ENCODE data around the gene RASL10A. TPM values are rescaled to one million over a fixed set of nuclear protein-coding genes. Genes with fewer than 3 reads are reported as not detected.

The RASL10A gene
- total RNA-seq, 1 experiment from 2014 or later = 0.82 TPM

DNA sequence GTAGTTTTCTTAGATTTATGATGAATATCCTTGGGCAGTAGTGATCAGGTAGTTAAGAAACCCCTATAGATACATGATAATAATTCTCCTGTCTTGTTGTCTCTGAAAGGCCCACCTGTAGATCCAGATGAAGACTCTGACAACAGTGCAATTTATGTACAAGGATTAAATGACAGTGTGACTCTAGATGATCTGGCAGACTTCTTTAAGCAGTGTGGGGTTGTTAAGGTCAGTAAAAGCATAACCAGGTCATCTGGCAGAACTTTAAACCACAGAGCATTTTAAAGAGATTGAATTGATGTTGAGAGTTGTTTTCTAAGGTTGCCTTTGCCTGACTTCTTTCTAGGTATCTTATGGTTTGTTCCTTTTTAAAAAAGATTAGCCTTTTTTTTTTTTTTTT is 23.1 kb downstream of the RASL10A start:
- Mint-ChIP-seq H3K9me3 (ENCODE audit: unreplicated experiment) (no peaks in the 10 kb centered on the region), H3K4me1 (ENCODE audit: insufficient read depth, unreplicated experiment) (no peaks in the 10 kb centered on the region), H3K36me3 (ENCODE audit: insufficient read depth, unreplicated experiment) (peaks cover 100% of the 10 kb centered on the region), H3K4me3 (ENCODE audit: unreplicated experiment) (no peak overlapping the region), H3K27me3 (ENCODE audit: insufficient read depth, unreplicated experiment) (no peaks in the 10 kb centered on the region), H3K27ac (ENCODE audit: low read depth, unreplicated experiment) (no peak overlapping the region)
- DNase-seq (ENCODE audit: unreplicated experiment) = no peak
- no TSS peak for BruUV-seq (replicated peaks)
- intact Hi-C loops (cut with micrococcal nuclease) = no loop called here
- no peak for TF ChIP-seq CTCF (IDR thresholded peaks at IDR 0.05; ENCODE audit: unreplicated experiment)
- ChIA-PET CTCF (no interaction called here), POLR2A (interaction anchor here (1.1 kb wide), 1 partner anchor 11 kb away, joined by 4 read pairs; no protein-coding TSS in a partner anchor)

DNA sequence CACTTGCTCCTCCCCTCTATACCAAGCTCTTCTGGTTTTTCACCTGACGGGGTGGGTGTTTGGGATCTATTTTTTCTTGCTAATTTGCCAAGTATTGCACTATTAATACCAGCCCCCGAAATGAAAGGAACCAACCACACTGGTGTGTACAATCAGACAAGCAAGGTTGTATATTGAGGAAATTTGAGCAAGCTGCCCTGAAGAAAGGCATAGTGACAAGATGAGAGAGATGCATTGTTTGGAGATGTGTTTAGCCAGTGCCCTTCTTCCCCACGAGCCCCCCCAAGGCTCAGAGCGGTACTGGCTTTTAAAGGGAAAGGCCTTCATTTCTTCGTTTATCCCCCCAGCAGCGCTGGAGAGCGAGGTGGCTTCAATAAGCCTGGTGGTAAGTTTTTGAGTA is 24.3 kb downstream of the RASL10A start:
- no peak overlapping the region for H3K4me3 Mint-ChIP-seq (ENCODE audit: unreplicated experiment)
- no peak overlapping the region for H3K27ac Mint-ChIP-seq (ENCODE audit: low read depth, unreplicated experiment)
- H3K27me3 Mint-ChIP-seq (ENCODE audit: insufficient read depth, unreplicated experiment) = no peaks in the 10 kb centered on the region
- no peaks in the 10 kb centered on the region for H3K9me3 Mint-ChIP-seq (ENCODE audit: unreplicated experiment)
- no peak for DNase-seq (ENCODE audit: unreplicated experiment)
- no peaks in the 10 kb centered on the region for H3K4me1 Mint-ChIP-seq (ENCODE audit: insufficient read depth, unreplicated experiment)
- peaks cover 100% of the 10 kb centered on the region for H3K36me3 Mint-ChIP-seq (ENCODE audit: insufficient read depth, unreplicated experiment)
- ChIA-PET CTCF (no interaction called here), POLR2A (interaction anchor here (0.7 to 1.0 kb wide), 2 partner anchors 10 to 17 kb away, joined by 3 to 5 read pairs; no protein-coding TSS in a partner anchor)
- no TSS peak for BruUV-seq (replicated peaks)
- intact Hi-C loops (cut with micrococcal nuclease) = no loop called here
- TF ChIP-seq CTCF (IDR thresholded peaks at IDR 0.05; ENCODE audit: unreplicated experiment) = no peak

DNA sequence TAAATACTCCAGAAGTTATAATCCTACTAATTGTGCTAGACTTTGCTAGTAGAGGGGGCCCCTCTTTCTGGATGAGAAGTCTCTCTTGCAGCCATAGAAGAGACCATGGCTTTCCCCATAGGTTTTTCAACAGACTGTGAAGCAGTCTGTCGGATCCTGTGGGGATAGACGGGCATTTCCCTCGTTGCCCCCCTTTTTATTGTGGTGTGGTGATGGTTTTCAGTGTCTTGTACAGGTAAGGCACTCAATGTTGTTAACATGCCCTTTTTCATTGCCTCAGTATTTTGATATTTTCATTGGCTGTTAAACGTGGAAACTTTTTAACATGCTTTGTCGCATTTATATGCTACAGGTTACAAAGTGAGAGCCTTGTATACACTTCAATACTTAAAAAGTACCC is 25.4 kb downstream of the RASL10A start:
- POLR2A ChIA-PET = interaction anchor here (1.0 kb wide), 1 partner anchor 11 kb away, joined by 5 read pairs; no protein-coding TSS in a partner anchor
- no TSS peak for BruUV-seq (replicated peaks)
- TF ChIP-seq CTCF (IDR thresholded peaks at IDR 0.05; ENCODE audit: unreplicated experiment) = no peak
- Mint-ChIP-seq H3K27me3 (ENCODE audit: insufficient read depth, unreplicated experiment) (no peaks in the 10 kb centered on the region), H3K36me3 (ENCODE audit: insufficient read depth, unreplicated experiment) (peaks cover 100% of the 10 kb centered on the region), H3K4me1 (ENCODE audit: insufficient read depth, unreplicated experiment) (no peaks in the 10 kb centered on the region), H3K27ac (ENCODE audit: low read depth, unreplicated experiment) (no peak overlapping the region), H3K9me3 (ENCODE audit: unreplicated experiment) (no peaks in the 10 kb centered on the region), H3K4me3 (ENCODE audit: unreplicated experiment) (no peak overlapping the region)
- CTCF ChIA-PET = no interaction called here
- intact Hi-C loops (cut with micrococcal nuclease) = no loop called here
- no peak for DNase-seq (ENCODE audit: unreplicated experiment)

DNA sequence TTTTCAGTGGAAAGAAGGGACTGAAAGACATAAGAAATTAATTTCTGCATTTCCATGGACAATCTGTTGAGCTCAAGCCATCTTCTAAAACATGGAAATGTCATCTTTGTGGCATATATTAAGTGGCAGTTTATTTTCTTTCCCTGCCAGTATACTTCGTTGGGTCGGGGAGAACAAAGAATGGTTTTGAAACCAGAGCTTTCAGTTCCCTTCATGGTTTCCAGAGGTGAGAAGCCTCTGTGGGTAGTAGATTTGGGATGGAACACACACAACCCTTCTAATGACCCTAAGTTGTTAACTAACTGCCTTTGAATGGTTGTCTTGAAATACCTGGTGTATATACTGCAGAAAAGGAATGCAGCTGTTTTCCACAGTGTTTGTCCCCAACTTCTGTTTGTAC is 26.7 kb downstream of the RASL10A start:
- POLR2A ChIA-PET = interaction anchor here (0.6 kb wide), 1 partner anchor 21 kb away, joined by 3 read pairs; no protein-coding TSS in a partner anchor
- no peak for TF ChIP-seq CTCF (IDR thresholded peaks at IDR 0.05; ENCODE audit: unreplicated experiment)
- intact Hi-C loops (cut with micrococcal nuclease) = no loop called here

More for the DNA sequence above, 26.7 kb downstream of the RASL10A start:
- CTCF ChIA-PET = interaction anchor here (0.6 to 1.1 kb wide), 3 partner anchors 15 to 380 kb away, joined by 3 to 8 read pairs (median 3); no protein-coding TSS in a partner anchor
- peaks cover 100% of the 10 kb centered on the region for H3K36me3 Mint-ChIP-seq (ENCODE audit: insufficient read depth, unreplicated experiment)
- BruUV-seq (replicated peaks) = no TSS peak
- H3K4me1 Mint-ChIP-seq (ENCODE audit: insufficient read depth, unreplicated experiment) = no peaks in the 10 kb centered on the region
- H3K27me3 Mint-ChIP-seq (ENCODE audit: insufficient read depth, unreplicated experiment) = no peaks in the 10 kb centered on the region
- H3K9me3 Mint-ChIP-seq (ENCODE audit: unreplicated experiment) = no peaks in the 10 kb centered on the region
- DNase-seq (ENCODE audit: unreplicated experiment) = no peak
- no peak overlapping the region for H3K4me3 Mint-ChIP-seq (ENCODE audit: unreplicated experiment)
- H3K27ac Mint-ChIP-seq (ENCODE audit: low read depth, unreplicated experiment) = no peak overlapping the region
